Keratinocyte (primary cell): ENCODE data around the gene HORMAD1. TPM values are rescaled to one million over a fixed set of nuclear protein-coding genes. Genes with fewer than 3 reads are reported as not detected.
"Not testable (repeated sequence)": the region's sequence is repeated elsewhere in the genome, so short reads cannot be mapped to it uniquely, and the experiment has no call there.

Source experiments
- DNase-seq: peaks from one replicate; pipeline ENCODE4 v3.0.0-alpha.2; 2011; ENCODE audit warnings: low read depth, missing footprints, low spot score
- FAIRE-seq: peaks from 2 replicates; lab custom pipeline; 2011; peaks lifted over from hg19 to GRCh38; lab: Jason Lieb, UNC
- H2AFZ ChIP-seq: 2 replicates; pipeline ENCODE4 v1.6.0; 2012; ENCODE audit warnings: low read length, control low read depth, inconsistent platforms; ENCODE audit not compliant: control insufficient read depth
- H3K27ac ChIP-seq: 2 replicates; pipeline ENCODE4 v1.5.1; 2011; ENCODE audit warnings: low read length; ENCODE audit not compliant: control insufficient read depth, insufficient read depth
- H3K27me3 ChIP-seq: 3 replicates; pipeline ENCODE4 v1.6.0; 2011; ENCODE audit warnings: low read length; ENCODE audit not compliant: control insufficient read depth, insufficient read depth; ENCODE audit errors: extremely low read depth
- H3K36me3 ChIP-seq, 2 experiments: 2 replicates in 1 of 2; 3 replicates in 1 of 2; pipeline ENCODE4 v1.5.1; 2011; ENCODE audit warnings: low read length in 2 of 2, mild to moderate bottlenecking in 1 of 2; ENCODE audit not compliant: control insufficient read depth in 2 of 2, insufficient read depth in 2 of 2; ENCODE audit errors: extremely low read depth in 1 of 2
- H3K4me1 ChIP-seq: 3 replicates; pipeline ENCODE4 v1.5.1; 2011; ENCODE audit warnings: low read length; ENCODE audit not compliant: control insufficient read depth, insufficient read depth; ENCODE audit errors: extremely low read depth
- H3K4me2 ChIP-seq: 3 replicates; pipeline ENCODE4 v1.6.0; 2011; ENCODE audit warnings: low read depth, low read length; ENCODE audit not compliant: control insufficient read depth, insufficient read depth; ENCODE audit errors: extremely low read depth
- H3K4me3 ChIP-seq, 3 experiments: fragments of 200-600 bp in 1 of 3; sonication (generic) in 1 of 3; 2 replicates in 2 of 3; 3 replicates in 1 of 3; pipeline ENCODE4 v1.5.1; 2011 to 2016; ENCODE audit warnings: low read length in 3 of 3, mild to moderate bottlenecking in 3 of 3, control low read depth in 2 of 3, inconsistent platforms in 1 of 3, low read depth in 1 of 3, mixed read lengths in 1 of 3, mixed run types in 1 of 3, moderate library complexity in 1 of 3; ENCODE audit not compliant: control insufficient read depth in 2 of 3, insufficient read depth in 2 of 3; ENCODE audit errors: extremely low read depth in 1 of 3
- H3K79me2 ChIP-seq: 2 replicates; pipeline ENCODE4 v1.6.0; 2012; ENCODE audit warnings: low read length; ENCODE audit not compliant: control insufficient read depth, insufficient read depth
- H3K9ac ChIP-seq: 3 replicates; pipeline ENCODE4 v1.6.0; 2011; ENCODE audit warnings: low read length; ENCODE audit not compliant: control insufficient read depth, insufficient read depth; ENCODE audit errors: extremely low read depth
- H3K9me1 ChIP-seq: 3 replicates; pipeline ENCODE4 v1.6.0; 2011; ENCODE audit warnings: low read length; ENCODE audit not compliant: control insufficient read depth, insufficient read depth; ENCODE audit errors: extremely low read depth
- H3K9me3 ChIP-seq: 2 replicates; pipeline ENCODE4 v1.5.1; 2012; ENCODE audit warnings: low read depth, low read length; ENCODE audit not compliant: control insufficient read depth
- H4K20me1 ChIP-seq: 3 replicates; pipeline ENCODE4 v1.6.0; 2011; ENCODE audit warnings: low read length; ENCODE audit not compliant: control insufficient read depth, insufficient read depth; ENCODE audit errors: extremely low read depth
- EZH2 ChIP-seq: IDR thresholded peaks from one replicate; pipeline ENCODE4 v1.6.1; 2012; ENCODE audit warnings: inconsistent platforms, mild to moderate bottlenecking, low read length, moderate library complexity
- dilution Hi-C: fragments of 300-500 bp; cut with MboI; formaldehyde crosslinking; loops from one replicate; pipeline ENCODE4 v1.7.0; 2020; ENCODE audit warnings: low sequenced_read_pairs; ENCODE audit not compliant: extremely low pct_ligation_motif_present
- polyA plus RNA-seq, 5 experiments: library from polyadenylated mRNA; depleted of rRNA in 3 of 5; stranded (reverse) in 3 of 5; stranded (forward) in 1 of 5; unstranded in 1 of 5; fragments of >200 nt; gene quantifications; 1 replicate in 1 of 5; 2 replicates in 3 of 5; 3 replicates in 1 of 5; pipeline versions ENCODE4 v1.2.1 to v1.2.3, GENCODE V29; 2011 to 2012; ENCODE audit warnings: missing spikeins in 2 of 5, low read depth in 1 of 5, low replicate concordance in 1 of 5
- TF ChIP-seq, protein P1 (sequence below), 3 experiments: IDR thresholded peaks in 1 of 3; conservative IDR thresholded peaks in 1 of 3; optimal IDR thresholded peaks in 1 of 3; 2 replicates in 2 of 3; 3 replicates in 1 of 3; pipeline versions ENCODE3 to v1.5.1; 2011; ENCODE audit warnings: low read length in 3 of 3, mild to moderate bottlenecking in 3 of 3, moderate library complexity in 2 of 3, control low read depth in 1 of 3, inconsistent platforms in 1 of 3; ENCODE audit not compliant: insufficient read depth in 2 of 3; ENCODE audit errors: extremely low read depth in 1 of 3

Gene HORMAD1
- polyA plus RNA-seq, 1 donor (not counting 4 experiments of a cell fraction or from before 2014, with no cell fraction given) = 3.3 TPM

DNA sequence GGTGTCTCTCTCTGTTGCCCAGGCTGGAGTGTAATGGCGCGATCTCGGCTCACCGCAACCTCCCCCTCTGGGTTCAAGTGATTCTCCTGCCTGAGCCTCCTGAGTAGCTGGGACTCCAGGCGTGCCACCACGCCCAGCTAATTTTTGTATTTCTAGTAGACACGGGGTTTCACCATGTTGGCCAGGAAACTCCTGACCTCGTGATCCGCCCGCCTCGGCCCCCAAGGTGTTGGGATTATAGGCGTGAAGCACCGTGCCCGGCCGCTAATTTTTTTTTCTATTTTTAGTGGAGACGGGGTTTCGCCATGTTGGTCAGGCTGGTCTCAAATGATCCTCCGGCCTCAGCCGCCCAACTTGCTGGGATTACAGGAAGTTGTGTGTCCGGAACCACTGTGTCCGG lies 597 bp downstream of the HORMAD1 start:
- Histone ChIP-seq H4K20me1 (no peaks in the 10 kb centered on the region), H3K27me3 (no peaks in the 10 kb centered on the region), H3K79me2 (no peaks in the 10 kb centered on the region), H3K36me3 (no peaks in the 10 kb centered on the region), H3K9ac (no peak overlapping the region), H3K9me1 (no peaks in the 10 kb centered on the region), H2AFZ (no peak overlapping the region), H3K4me2 (no peak overlapping the region), H3K9me3 (no peaks in the 10 kb centered on the region), H3K4me1 (no peaks in the 10 kb centered on the region), H3K4me3 (no peak overlapping the region), H3K27ac (no peak overlapping the region)
- DNase-seq (no peak), FAIRE-seq (no peak)
- TF ChIP-seq, protein P1, sequence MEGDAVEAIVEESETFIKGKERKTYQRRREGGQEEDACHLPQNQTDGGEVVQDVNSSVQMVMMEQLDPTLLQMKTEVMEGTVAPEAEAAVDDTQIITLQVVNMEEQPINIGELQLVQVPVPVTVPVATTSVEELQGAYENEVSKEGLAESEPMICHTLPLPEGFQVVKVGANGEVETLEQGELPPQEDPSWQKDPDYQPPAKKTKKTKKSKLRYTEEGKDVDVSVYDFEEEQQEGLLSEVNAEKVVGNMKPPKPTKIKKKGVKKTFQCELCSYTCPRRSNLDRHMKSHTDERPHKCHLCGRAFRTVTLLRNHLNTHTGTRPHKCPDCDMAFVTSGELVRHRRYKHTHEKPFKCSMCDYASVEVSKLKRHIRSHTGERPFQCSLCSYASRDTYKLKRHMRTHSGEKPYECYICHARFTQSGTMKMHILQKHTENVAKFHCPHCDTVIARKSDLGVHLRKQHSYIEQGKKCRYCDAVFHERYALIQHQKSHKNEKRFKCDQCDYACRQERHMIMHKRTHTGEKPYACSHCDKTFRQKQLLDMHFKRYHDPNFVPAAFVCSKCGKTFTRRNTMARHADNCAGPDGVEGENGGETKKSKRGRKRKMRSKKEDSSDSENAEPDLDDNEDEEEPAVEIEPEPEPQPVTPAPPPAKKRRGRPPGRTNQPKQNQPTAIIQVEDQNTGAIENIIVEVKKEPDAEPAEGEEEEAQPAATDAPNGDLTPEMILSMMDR (optimal IDR thresholded peaks at IDR 0.05 in 1 of 3, IDR thresholded peaks at IDR 0.05 in 1 of 3, conservative IDR thresholded peaks at IDR 0.05 in 1 of 3; ENCODE audit: extremely low read depth in 1 of 3, insufficient read depth in 2 of 3, low read length in 3 of 3) = no peak
- no peak for TF ChIP-seq EZH2
- dilution Hi-C loops = no loop called here

DNA sequence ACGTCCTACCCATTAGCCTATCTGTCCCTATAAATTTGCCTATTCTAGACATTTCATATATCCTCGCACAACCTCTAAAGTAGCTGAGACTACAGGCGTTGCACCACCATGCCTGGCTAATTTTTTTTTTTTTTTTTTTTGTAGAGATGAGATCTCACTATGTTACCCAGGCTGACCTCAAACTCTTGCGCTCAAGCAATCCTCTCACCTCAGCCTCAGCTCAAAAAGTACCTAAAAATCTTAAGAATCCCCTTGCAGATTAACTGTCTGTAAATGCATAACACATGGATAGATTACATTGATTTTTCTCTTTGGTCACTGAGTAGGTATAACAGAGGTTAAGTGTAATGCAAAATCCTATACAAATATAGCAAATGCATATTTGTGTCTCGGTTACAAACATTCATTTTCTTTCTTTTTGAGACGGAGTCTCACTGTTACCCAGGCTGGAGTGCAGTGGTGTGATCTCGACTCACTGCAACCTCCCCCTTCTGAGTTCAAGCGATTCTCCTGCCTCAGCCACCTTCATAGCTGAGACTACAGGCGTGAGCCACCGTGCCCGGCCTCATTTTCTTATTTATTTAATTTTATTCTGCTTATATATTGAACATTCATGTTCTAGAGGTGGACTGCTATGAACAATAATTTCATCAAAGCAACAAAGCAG lies 2.3 kb downstream of the HORMAD1 start:
- no peaks in the 10 kb centered on the region for H3K9me3 ChIP-seq
- H3K9me1 ChIP-seq = no peaks in the 10 kb centered on the region
- H3K4me1 ChIP-seq = no peaks in the 10 kb centered on the region
- H2AFZ ChIP-seq = no peak overlapping the region
- TF ChIP-seq, protein P1 (optimal IDR thresholded peaks at IDR 0.05 in 1 of 3, IDR thresholded peaks at IDR 0.05 in 1 of 3, conservative IDR thresholded peaks at IDR 0.05 in 1 of 3; ENCODE audit: extremely low read depth in 1 of 3, insufficient read depth in 2 of 3, low read length in 3 of 3) = no peak
- TF ChIP-seq EZH2 = no peak
- H3K36me3 ChIP-seq = no peaks in the 10 kb centered on the region
- no peak overlapping the region for H3K27ac ChIP-seq
- no peaks in the 10 kb centered on the region for H3K79me2 ChIP-seq
- H3K9ac ChIP-seq = no peak overlapping the region
- no peaks in the 10 kb centered on the region for H3K27me3 ChIP-seq
- no peak overlapping the region for H3K4me2 ChIP-seq
- dilution Hi-C loops = no loop called here
- FAIRE-seq = no peak
- H4K20me1 ChIP-seq = no peaks in the 10 kb centered on the region
- DNase-seq = no peak
- no peak overlapping the region for H3K4me3 ChIP-seq

DNA sequence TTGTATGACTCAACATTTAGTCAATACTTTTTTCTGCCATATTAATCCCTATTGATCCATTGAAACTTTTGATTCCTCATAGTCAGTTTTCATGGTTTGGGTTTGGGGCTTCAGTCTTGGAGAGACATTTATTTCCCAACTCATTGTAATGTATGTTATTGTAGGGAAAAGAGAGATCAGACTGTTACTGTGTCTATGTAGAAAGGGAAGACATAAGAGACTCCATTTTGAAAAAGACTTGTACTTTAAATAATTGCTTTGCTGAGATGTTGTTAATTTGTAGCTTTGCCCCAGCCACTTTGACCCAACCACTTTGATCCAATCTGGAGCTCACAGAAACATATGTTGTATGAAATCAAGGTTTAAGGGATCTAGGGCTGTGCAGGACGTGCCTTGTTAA lies 11.7 kb downstream of the HORMAD1 start:
- DNase-seq, H3K79me2 ChIP-seq, H4K20me1 ChIP-seq, H3K27me3 ChIP-seq, H3K36me3 ChIP-seq, H3K4me3 ChIP-seq, H3K4me2 ChIP-seq, H3K27ac ChIP-seq, H3K9ac ChIP-seq, H3K4me1 ChIP-seq, H2AFZ ChIP-seq, dilution Hi-C loops, H3K9me3 ChIP-seq, H3K9me1 ChIP-seq, FAIRE-seq: not testable (repeated sequence)
